K562 (cell line): ENCODE data around the gene CBX1. TPM values are rescaled to one million over a fixed set of nuclear protein-coding genes. Genes with fewer than 3 reads are reported as not detected.

Experiments
- CAMTA2 ChIP-seq: fragments of 250-450 bp; sonication (Bioruptor Pico); conservative IDR thresholded peaks from 2 replicates; pipeline ENCODE4 v1.5.1; 2022
- CBFA2T3 ChIP-seq: fragments of 450-650 bp; IDR thresholded peaks from 2 replicates; pipeline ENCODE4 v1.6.1; 2017
- ERF ChIP-seq: fragments of 450-650 bp; formaldehyde crosslinking; IDR thresholded peaks from 2 replicates; pipeline ENCODE4 v1.4.0; 2020; ENCODE audit warnings: mild to moderate bottlenecking, mixed read lengths
- FOXK1 ChIP-seq: sonication (generic); formaldehyde crosslinking; IDR thresholded peaks from 2 replicates; pipeline ENCODE4 v1.8.0; 2022; ENCODE audit warnings: missing genetic modification reagents, mild to moderate bottlenecking, borderline replicate concordance
- FOXK2 ChIP-seq, 2 experiments: fragments of 450-650 bp; IDR thresholded peaks in 1 of 2; conservative IDR thresholded peaks in 1 of 2; 2 replicates each; pipeline ENCODE4 v1.6.1; 2016; ENCODE audit warnings: low read depth in 2 of 2, mild to moderate bottlenecking in 1 of 2
- JUNB ChIP-seq: fragments of 450-650 bp; formaldehyde crosslinking; conservative IDR thresholded peaks from 2 replicates; pipeline ENCODE4 v1.4.0; 2020; ENCODE audit warnings: mild to moderate bottlenecking
- LARP7 ChIP-seq: fragments of 450-650 bp; IDR thresholded peaks from 2 replicates; pipeline ENCODE4 v1.6.1; 2016
- MTA2 ChIP-seq: fragments of 450-650 bp; IDR thresholded peaks from 2 replicates; pipeline ENCODE4 v1.6.1; 2016; ENCODE audit warnings: low read depth
- NEUROD1 ChIP-seq: fragments of 150-350 bp; IDR thresholded peaks from 2 replicates; pipeline ENCODE4 v1.6.1; 2014; ENCODE audit warnings: borderline replicate concordance, low read length, low read depth; ENCODE audit not compliant: partially characterized antibody
- SMAD2 ChIP-seq: fragments of 150-350 bp; IDR thresholded peaks from 2 replicates; pipeline ENCODE4 v1.6.1; 2014; ENCODE audit warnings: low read depth, mild to moderate bottlenecking, low read length
- ZFP30 ChIP-seq: fragments of 250-450 bp; sonication (Bioruptor Pico); IDR thresholded peaks from 2 replicates; pipeline ENCODE4 v1.8.0; 2022; ENCODE audit warnings: moderate library complexity, mild to moderate bottlenecking, inconsistent platforms, borderline replicate concordance
- ZNF384 ChIP-seq: IDR thresholded peaks from 2 replicates; pipeline ENCODE4 v1.6.1; 2012; ENCODE audit warnings: low read depth, low read length, improper control_type of control experiment
- polyA plus RNA-seq, 8 experiments: library from polyadenylated mRNA; depleted of rRNA in 4 of 8; stranded (reverse) in 5 of 8; unstranded in 3 of 8; fragments of >200 nt; fragmentation: Nextera tagmentation in 2 of 8; fragmentation: Illumina TruSeq in 1 of 8; extraction: Ambion mirVana in 2 of 8; extraction: Trizol in 1 of 8; gene quantifications; 2 replicates each; pipeline versions ENCODE4 v1.2.1 to v1.2.3, GENCODE V29; 2011 to 2014; ENCODE audit warnings: inconsistent platforms in 1 of 8, missing spikeins in 1 of 8
- total RNA-seq, 7 experiments: library from RNA; depleted of rRNA in 6 of 7; stranded (reverse); fragments of >200 nt in 6 of 7; fragmentation: Illumina TruSeq in 2 of 7; extraction: Trizol in 2 of 7; gene quantifications; 2 replicates each; pipeline versions ENCODE4 v1.2.1 to v1.2.3, GENCODE V29; 2011 to 2021; ENCODE audit warnings: low replicate concordance in 1 of 7
- TF ChIP-seq, protein P1 (sequence below): IDR thresholded peaks from 2 replicates; pipeline ENCODE4 v1.6.1; 2016; ENCODE audit warnings: missing genetic modification characterization, missing compliant biosample characterization

The CBX1 gene
- total and polyA plus RNA-seq, 9 of the 15 experiments (the other 6 are each of a cell fraction or from before 2014, with no cell fraction given): 10.6 to 95.7 (median 52.7) TPM

- TF ChIP-seq ZNF384: no peak
- no peak for TF ChIP-seq SMAD2
- 0 out of 2 replicates have a peak, but pooled peaks have one; percentile 32 for TF ChIP-seq ZFP30
- no peak for TF ChIP-seq FOXK1
- TF ChIP-seq LARP7: no peak
- TF ChIP-seq CBFA2T3: 0 out of 2 replicates have a peak, but pooled peaks have one; percentile 31
- no peak for TF ChIP-seq JUNB (CRISPR knock-in tag)
- no peak for TF ChIP-seq ERF (CRISPR knock-in tag)
- TF ChIP-seq NEUROD1: no peak
- no peak for TF ChIP-seq MTA2
- TF ChIP-seq CAMTA2 (CRISPR knock-in tag): no peak
- TF ChIP-seq, protein P1, sequence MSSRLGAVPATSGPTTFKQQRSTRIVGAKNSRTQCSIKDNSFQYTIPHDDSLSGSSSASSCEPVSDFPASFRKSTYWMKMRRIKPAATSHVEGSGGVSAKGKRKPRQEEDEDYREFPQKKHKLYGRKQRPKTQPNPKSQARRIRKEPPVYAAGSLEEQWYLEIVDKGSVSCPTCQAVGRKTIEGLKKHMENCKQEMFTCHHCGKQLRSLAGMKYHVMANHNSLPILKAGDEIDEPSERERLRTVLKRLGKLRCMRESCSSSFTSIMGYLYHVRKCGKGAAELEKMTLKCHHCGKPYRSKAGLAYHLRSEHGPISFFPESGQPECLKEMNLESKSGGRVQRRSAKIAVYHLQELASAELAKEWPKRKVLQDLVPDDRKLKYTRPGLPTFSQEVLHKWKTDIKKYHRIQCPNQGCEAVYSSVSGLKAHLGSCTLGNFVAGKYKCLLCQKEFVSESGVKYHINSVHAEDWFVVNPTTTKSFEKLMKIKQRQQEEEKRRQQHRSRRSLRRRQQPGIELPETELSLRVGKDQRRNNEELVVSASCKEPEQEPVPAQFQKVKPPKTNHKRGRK: no peak
- TF ChIP-seq FOXK2 (conservative IDR thresholded peaks at IDR 0.05 in 1 of 2, IDR thresholded peaks at IDR 0.05 in 1 of 2; ENCODE audit: low read depth in 2 of 2): no peak
These were observed 46.9 kb upstream of the CBX1 start (continued) for GRCh38 chr17:48148029-48148770.
